WTC11 (cell line): ENCODE measurements around the gene LMOD1. TPM values are rescaled to one million over a fixed set of nuclear protein-coding genes. Genes with fewer than 3 reads are reported as not detected.

Experiments
- ATAC-seq: fragments of 200-7000 bp; cut with Tn5 transposase; 2 replicates; pipeline ENCODE4 v1.10.0; 2021; ENCODE audit warnings: mild to moderate bottlenecking, moderate library complexity
- CTCF ChIA-PET: fragments of 300-600 bp; sonication (Branson Sonifier 250); formaldehyde crosslinking; loops from one replicate; lab custom pipeline; 2021; ENCODE audit warnings: antibody characterized with exemption; lab: Charles Lee
- POLR2A ChIA-PET: fragments of 350-600 bp; sonication (Branson Sonifier 250); formaldehyde crosslinking; loops from one replicate; lab custom pipeline; 2021; ENCODE audit warnings: antibody characterized with exemption; lab: Charles Lee
- DNase-seq: peaks from one replicate; pipeline ENCODE4 v3.0.0; 2021; ENCODE audit warnings: low spot score
- H3K27ac Mint-ChIP-seq: 2 replicates; pipeline ENCODE4 v1.8.0; 2021; ENCODE audit warnings: mixed read lengths
- H3K27me3 Mint-ChIP-seq: 2 replicates; pipeline ENCODE4 v1.8.0; 2021; ENCODE audit warnings: low read depth, mild to moderate bottlenecking, moderate library complexity, mixed read lengths
- H3K36me3 Mint-ChIP-seq: 2 replicates; pipeline ENCODE4 v1.8.0; 2021; ENCODE audit warnings: mixed read lengths
- H3K4me1 Mint-ChIP-seq: 2 replicates; pipeline ENCODE4 v1.8.0; 2022; ENCODE audit warnings: mixed read lengths
- H3K4me3 Mint-ChIP-seq: 2 replicates; pipeline ENCODE4 v1.8.0; 2021; ENCODE audit warnings: mild to moderate bottlenecking, moderate library complexity, mixed read lengths
- H3K9me3 Mint-ChIP-seq: 2 replicates; pipeline ENCODE4 v1.8.0; 2021; ENCODE audit warnings: mixed read lengths
- ATF1 ChIP-seq: sonication (generic); formaldehyde crosslinking; IDR thresholded peaks from 2 replicates; pipeline ENCODE4 v1.8.1; 2023; ENCODE audit warnings: mild to moderate bottlenecking, moderate library complexity, missing genetic modification reagents
- E2F5 ChIP-seq: sonication (generic); formaldehyde crosslinking; IDR thresholded peaks from 2 replicates; pipeline ENCODE4 v1.8.1; 2022; ENCODE audit warnings: mild to moderate bottlenecking, moderate library complexity, missing genetic modification reagents
- ELF4 ChIP-seq: sonication (generic); formaldehyde crosslinking; IDR thresholded peaks from 2 replicates; pipeline ENCODE4 v1.8.1; 2022; ENCODE audit warnings: low read depth, mild to moderate bottlenecking, moderate library complexity, missing genetic modification reagents
- ERG ChIP-seq: fragments of 250-450 bp; sonication (Bioruptor Pico); IDR thresholded peaks from 2 replicates; pipeline ENCODE4 v1.8.0; 2021; ENCODE audit warnings: mild to moderate bottlenecking
- ETV6 ChIP-seq: sonication (generic); formaldehyde crosslinking; IDR thresholded peaks from 2 replicates; pipeline ENCODE4 v1.8.1; 2022; ENCODE audit warnings: mild to moderate bottlenecking, missing genetic modification reagents
- GABPB1 ChIP-seq: sonication (generic); formaldehyde crosslinking; IDR thresholded peaks from 2 replicates; pipeline ENCODE4 v1.8.1; 2023; ENCODE audit warnings: mild to moderate bottlenecking, missing genetic modification reagents
- MXD4 ChIP-seq: fragments of 250-450 bp; sonication (Bioruptor Pico); IDR thresholded peaks from 2 replicates; pipeline ENCODE4 v1.8.0; 2021; ENCODE audit warnings: mild to moderate bottlenecking, moderate library complexity, borderline replicate concordance
- NFE2L1 ChIP-seq: sonication (generic); formaldehyde crosslinking; IDR thresholded peaks from 2 replicates; pipeline ENCODE4 v1.8.1; 2023; ENCODE audit warnings: missing genetic modification reagents
- NFYB ChIP-seq: sonication (generic); formaldehyde crosslinking; conservative IDR thresholded peaks from 2 replicates; pipeline ENCODE4 v1.8.0; 2022; ENCODE audit warnings: low read depth, missing genetic modification reagents
- NR1H2 ChIP-seq: sonication (generic); formaldehyde crosslinking; IDR thresholded peaks from 2 replicates; pipeline ENCODE4 v1.9.0; 2021; ENCODE audit warnings: mild to moderate bottlenecking, moderate library complexity, missing genetic modification reagents
- OVOL2 ChIP-seq: fragments of 250-450 bp; sonication (Bioruptor Pico); IDR thresholded peaks from 2 replicates; pipeline ENCODE4 v1.9.0; 2021; ENCODE audit warnings: mild to moderate bottlenecking, borderline replicate concordance
- TP53 ChIP-seq: sonication (generic); formaldehyde crosslinking; IDR thresholded peaks from 2 replicates; pipeline ENCODE4 v1.8.1; 2023; ENCODE audit warnings: mild to moderate bottlenecking, missing genetic modification reagents
- ZBTB21 ChIP-seq: sonication (generic); formaldehyde crosslinking; IDR thresholded peaks from 2 replicates; pipeline ENCODE4 v1.8.1; 2023; ENCODE audit warnings: mild to moderate bottlenecking, missing genetic modification reagents, borderline replicate concordance
- ZNF121 ChIP-seq: sonication (generic); formaldehyde crosslinking; IDR thresholded peaks from 2 replicates; pipeline ENCODE4 v1.8.0; 2023; ENCODE audit warnings: missing genetic modification reagents
- ZNF219 ChIP-seq: sonication (generic); formaldehyde crosslinking; IDR thresholded peaks from 2 replicates; pipeline ENCODE4 v1.8.0; 2023; ENCODE audit warnings: missing genetic modification reagents, mild to moderate bottlenecking, borderline replicate concordance
- ZNF317 ChIP-seq: sonication (generic); formaldehyde crosslinking; IDR thresholded peaks from 2 replicates; pipeline ENCODE4 v1.8.1; 2023; ENCODE audit warnings: low read depth, mild to moderate bottlenecking, moderate library complexity, missing genetic modification reagents, borderline replicate concordance
- ZNF671 ChIP-seq: fragments of 250-450 bp; sonication (Bioruptor Pico); IDR thresholded peaks from 2 replicates; pipeline ENCODE4 v1.8.0; 2021; ENCODE audit warnings: mild to moderate bottlenecking
- total RNA-seq: library from RNA; stranded (reverse); gene quantifications from 3 replicates; pipeline ENCODE4 v1.2.3, GENCODE V29; 2021
- TF ChIP-seq, protein P1 (sequence below): sonication (generic); formaldehyde crosslinking; IDR thresholded peaks from 2 replicates; pipeline ENCODE4 v1.8.1; 2022; ENCODE audit warnings: low read depth, missing genetic modification reagents, borderline replicate concordance
- TF ChIP-seq, protein P2 (sequence below): sonication (generic); formaldehyde crosslinking; IDR thresholded peaks from 2 replicates; pipeline ENCODE4 v1.8.0; 2022; ENCODE audit warnings: mild to moderate bottlenecking, missing genetic modification reagents
- TF ChIP-seq, protein P3 (sequence below): sonication (generic); formaldehyde crosslinking; IDR thresholded peaks from 2 replicates; pipeline ENCODE4 v1.8.0; 2022; ENCODE audit warnings: mild to moderate bottlenecking, missing genetic modification reagents
- TF ChIP-seq, protein P4 (sequence below): sonication (generic); formaldehyde crosslinking; conservative IDR thresholded peaks from 2 replicates; pipeline ENCODE4 v1.8.1; 2023; ENCODE audit warnings: mild to moderate bottlenecking, low read depth, missing genetic modification reagents, moderate library complexity

LMOD1 gene
- total RNA-seq, 1 experiment from 2014 or later = 1.5 TPM

DNA sequence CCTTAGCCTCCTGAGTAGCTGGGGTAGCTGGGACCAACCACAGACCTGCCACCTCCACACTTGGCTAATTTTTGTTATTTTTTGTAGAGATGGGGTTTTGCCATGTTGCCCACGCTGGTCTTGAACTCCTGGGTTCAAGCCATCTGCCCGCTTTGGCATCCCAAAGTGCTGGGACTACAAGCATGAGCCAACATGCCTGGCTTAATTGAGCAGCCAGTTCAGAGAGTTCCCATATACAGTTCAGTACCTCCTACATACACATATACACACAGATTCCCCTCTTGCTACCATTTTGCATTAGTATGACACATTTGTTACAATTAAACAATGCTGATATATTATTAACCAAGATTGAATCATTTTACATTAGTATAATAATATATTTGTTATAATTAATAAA, 39.0 kb upstream of the LMOD1 start:
- Mint-ChIP-seq H3K4me3 (no peak overlapping the region), H3K27ac (no peak overlapping the region; the same call in 1 of the 2 replicates), H3K36me3 (peaks cover 18% of the 10 kb centered on the region), H3K9me3 (no peaks in the 10 kb centered on the region), H3K27me3 (peaks cover 8% of the 10 kb centered on the region), H3K4me1 (peaks cover 26% of the 10 kb centered on the region)
- no peak for DNase-seq
- TF ChIP-seq, protein P1, sequence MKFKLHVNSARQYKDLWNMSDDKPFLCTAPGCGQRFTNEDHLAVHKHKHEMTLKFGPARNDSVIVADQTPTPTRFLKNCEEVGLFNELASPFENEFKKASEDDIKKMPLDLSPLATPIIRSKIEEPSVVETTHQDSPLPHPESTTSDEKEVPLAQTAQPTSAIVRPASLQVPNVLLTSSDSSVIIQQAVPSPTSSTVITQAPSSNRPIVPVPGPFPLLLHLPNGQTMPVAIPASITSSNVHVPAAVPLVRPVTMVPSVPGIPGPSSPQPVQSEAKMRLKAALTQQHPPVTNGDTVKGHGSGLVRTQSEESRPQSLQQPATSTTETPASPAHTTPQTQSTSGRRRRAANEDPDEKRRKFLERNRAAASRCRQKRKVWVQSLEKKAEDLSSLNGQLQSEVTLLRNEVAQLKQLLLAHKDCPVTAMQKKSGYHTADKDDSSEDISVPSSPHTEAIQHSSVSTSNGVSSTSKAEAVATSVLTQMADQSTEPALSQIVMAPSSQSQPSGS (CRISPR knock-in tag) = no peak
- TF ChIP-seq TP53 (no peak), GABPB1 (CRISPR knock-in tag) (no peak), ZNF121 (CRISPR knock-in tag) (no peak), OVOL2 (CRISPR knock-in tag) (no peak), ATF1 (no peak), E2F5 (no peak), ZNF219 (CRISPR knock-in tag) (no peak), NR1H2 (CRISPR knock-in tag) (no peak), ZNF317 (CRISPR knock-in tag) (no peak), ZNF671 (CRISPR knock-in tag) (no peak)
- TF ChIP-seq, protein P2, sequence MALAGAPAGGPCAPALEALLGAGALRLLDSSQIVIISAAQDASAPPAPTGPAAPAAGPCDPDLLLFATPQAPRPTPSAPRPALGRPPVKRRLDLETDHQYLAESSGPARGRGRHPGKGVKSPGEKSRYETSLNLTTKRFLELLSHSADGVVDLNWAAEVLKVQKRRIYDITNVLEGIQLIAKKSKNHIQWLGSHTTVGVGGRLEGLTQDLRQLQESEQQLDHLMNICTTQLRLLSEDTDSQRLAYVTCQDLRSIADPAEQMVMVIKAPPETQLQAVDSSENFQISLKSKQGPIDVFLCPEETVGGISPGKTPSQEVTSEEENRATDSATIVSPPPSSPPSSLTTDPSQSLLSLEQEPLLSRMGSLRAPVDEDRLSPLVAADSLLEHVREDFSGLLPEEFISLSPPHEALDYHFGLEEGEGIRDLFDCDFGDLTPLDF (CRISPR knock-in tag) = no peak
- TF ChIP-seq, protein P3, sequence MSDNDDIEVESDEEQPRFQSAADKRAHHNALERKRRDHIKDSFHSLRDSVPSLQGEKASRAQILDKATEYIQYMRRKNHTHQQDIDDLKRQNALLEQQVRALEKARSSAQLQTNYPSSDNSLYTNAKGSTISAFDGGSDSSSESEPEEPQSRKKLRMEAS = no peak
- ATAC-seq = no peak
- ChIA-PET POLR2A (interaction anchor here (0.7 to 1.2 kb wide), 2 partner anchors 90 to 119 kb away, joined by 3 to 4 read pairs; no protein-coding TSS in a partner anchor), CTCF (interaction anchor here (0.8 to 1.8 kb wide), 2 partner anchors 14 to 90 kb away, joined by 4 to 10 read pairs; no protein-coding TSS in a partner anchor)

DNA sequence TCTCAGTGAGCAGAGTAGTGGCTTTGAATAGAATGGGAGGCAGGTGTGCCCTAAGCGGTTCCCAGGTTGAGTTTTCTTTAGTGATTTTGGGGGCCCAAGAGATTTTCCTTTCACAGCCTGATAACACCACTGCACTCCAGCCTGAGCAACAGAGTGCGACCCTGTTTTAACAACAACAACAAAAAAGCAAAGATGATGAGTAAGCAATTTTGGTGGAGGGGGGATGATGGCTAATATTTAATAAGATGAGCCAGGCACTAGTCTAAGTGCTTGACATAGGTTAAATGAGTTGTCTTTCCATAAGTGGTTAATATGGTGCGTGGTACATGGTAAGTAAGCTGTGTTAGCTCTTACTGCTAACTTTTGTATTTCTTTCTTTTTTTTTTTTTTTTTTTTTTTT, 38.1 kb upstream of the LMOD1 start:
- Mint-ChIP-seq H3K27ac (no peak overlapping the region; the same call in 1 of the 2 replicates), H3K4me3 (peak overlapping the region; percentile 100), H3K4me1 (peaks cover 26% of the 10 kb centered on the region), H3K9me3 (no peaks in the 10 kb centered on the region), H3K36me3 (peaks cover 10% of the 10 kb centered on the region), H3K27me3 (peaks cover 8% of the 10 kb centered on the region)
- POLR2A ChIA-PET = interaction anchor here (0.7 kb wide), 1 partner anchor 120 kb away, joined by 4 read pairs; no protein-coding TSS in a partner anchor
- CTCF ChIA-PET = interaction anchor here (0.6 to 1.8 kb wide), 3 partner anchors 15 to 89 kb away, joined by 3 to 10 read pairs (median 4); no protein-coding TSS in a partner anchor
- DNase-seq = no peak
- TF ChIP-seq GABPB1 (CRISPR knock-in tag) = no peak
- no peak for TF ChIP-seq NFYB (CRISPR knock-in tag)
- no peak for TF ChIP-seq MXD4 (CRISPR knock-in tag)
- TF ChIP-seq OVOL2 (CRISPR knock-in tag) = no peak
- TF ChIP-seq ETV6 = no peak
- TF ChIP-seq ZBTB21 (CRISPR knock-in tag) = no peak
- TF ChIP-seq, protein P4, sequence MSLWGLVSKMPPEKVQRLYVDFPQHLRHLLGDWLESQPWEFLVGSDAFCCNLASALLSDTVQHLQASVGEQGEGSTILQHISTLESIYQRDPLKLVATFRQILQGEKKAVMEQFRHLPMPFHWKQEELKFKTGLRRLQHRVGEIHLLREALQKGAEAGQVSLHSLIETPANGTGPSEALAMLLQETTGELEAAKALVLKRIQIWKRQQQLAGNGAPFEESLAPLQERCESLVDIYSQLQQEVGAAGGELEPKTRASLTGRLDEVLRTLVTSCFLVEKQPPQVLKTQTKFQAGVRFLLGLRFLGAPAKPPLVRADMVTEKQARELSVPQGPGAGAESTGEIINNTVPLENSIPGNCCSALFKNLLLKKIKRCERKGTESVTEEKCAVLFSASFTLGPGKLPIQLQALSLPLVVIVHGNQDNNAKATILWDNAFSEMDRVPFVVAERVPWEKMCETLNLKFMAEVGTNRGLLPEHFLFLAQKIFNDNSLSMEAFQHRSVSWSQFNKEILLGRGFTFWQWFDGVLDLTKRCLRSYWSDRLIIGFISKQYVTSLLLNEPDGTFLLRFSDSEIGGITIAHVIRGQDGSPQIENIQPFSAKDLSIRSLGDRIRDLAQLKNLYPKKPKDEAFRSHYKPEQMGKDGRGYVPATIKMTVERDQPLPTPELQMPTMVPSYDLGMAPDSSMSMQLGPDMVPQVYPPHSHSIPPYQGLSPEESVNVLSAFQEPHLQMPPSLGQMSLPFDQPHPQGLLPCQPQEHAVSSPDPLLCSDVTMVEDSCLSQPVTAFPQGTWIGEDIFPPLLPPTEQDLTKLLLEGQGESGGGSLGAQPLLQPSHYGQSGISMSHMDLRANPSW (CRISPR knock-in tag) = no peak
- TF ChIP-seq ELF4 (CRISPR knock-in tag) = no peak
- no peak for TF ChIP-seq ERG (CRISPR knock-in tag)
- no peak for TF ChIP-seq NFE2L1 (CRISPR knock-in tag)
- ATAC-seq = no peak
